Psoas muscle (tissue), 8 donors: Measurements from ENCODE around the gene TNPO2. TPM values are rescaled to one million over a fixed set of nuclear protein-coding genes. Genes with fewer than 3 reads are reported as not detected.

Experiments
- ATAC-seq, 4 donors: fragments of 200-7000 bp; cut with Tn5 transposase; one replicate each; pipeline ENCODE4 v1.9.1; 2020; ENCODE audit warnings: moderate library complexity in 3 of 4, mild to moderate bottlenecking in 2 of 4
- DNase-seq, 2 donors: peaks; one replicate each; pipeline ENCODE4 v3.0.0-alpha.2; 2020
- H3K27ac ChIP-seq: fragments of 200-600 bp; one replicate; pipeline ENCODE4 v1.8.0; 2022
- H3K27me3 ChIP-seq, 3 donors: fragments of 200-600 bp in 1 of 3; one replicate each; pipeline versions ENCODE4 v1.6.1 to v1.8.0; 2013 to 2022; ENCODE audit warnings: low read length in 2 of 3, mild to moderate bottlenecking in 2 of 3, moderate library complexity in 1 of 3; ENCODE audit not compliant: insufficient read depth in 3 of 3
- H3K36me3 ChIP-seq, 2 donors: fragments of 200-600 bp in 1 of 2; one replicate each; pipeline versions ENCODE4 v1.6.1 to v1.8.0; 2013 to 2022; ENCODE audit warnings: low read depth in 1 of 2, mild to moderate bottlenecking in 1 of 2, moderate library complexity in 1 of 2; ENCODE audit not compliant: insufficient read depth in 1 of 2
- H3K4me1 ChIP-seq: fragments of 200-600 bp; one replicate; pipeline ENCODE4 v1.8.0; 2022
- H3K4me3 ChIP-seq: fragments of 200-600 bp; one replicate; pipeline ENCODE4 v1.8.0; 2022; ENCODE audit warnings: mild to moderate bottlenecking
- H3K9me3 ChIP-seq: fragments of 200-600 bp; one replicate; pipeline ENCODE4 v1.8.0; 2022
- WGBS, 3 donors: extraction: QIAGEN DNeasy Blood & Tissue Kit; methylation state at CpG; one replicate each; pipeline versions ENCODE4 v1.1.6 to v1.1.7; 2013; 5-methylcytosine and 5-hydroxymethylcytosine counted together
- intact Hi-C, 2 donors: fragments of 100-400 bp; cut with DNase I; formaldehyde crosslinking; loops; one replicate each; pipeline versions ENCODE4 v1.11.0 to v1.14.2; 2022
- polyA plus RNA-seq, 3 donors: library from polyadenylated mRNA; stranded (reverse); fragments of 200-250 nt; gene quantifications; one replicate each; pipeline ENCODE4 v1.2.3, GENCODE V29; 2013
- total RNA-seq, 4 donors: library from RNA; stranded (reverse); fragmentation: NEBNext Ultra II Directional in 2 of 4; extraction: Animal tissue kit (Norgen Biotek cat#: 25700) in 2 of 4; gene quantifications; one replicate each; pipeline versions ENCODE4 v1.2.1 to v1.2.4, GENCODE V29; 2021 to 2023
- TF ChIP-seq, protein P1 (sequence below): fragments of 200-600 bp; IDR thresholded peaks from one replicate; pipeline ENCODE4 v1.8.0; 2022; ENCODE audit warnings: antibody characterized with exemption
- donor health status: healthy with polysubstance abuse.
- donor health status: DM: no; HTN: no; CAD: no; lungs with moderate emphysema.
- donor health status: Bipolar disorder and iron deficiency.
- donor health status: healthy.
- donor health status: DM: yes; HTN: yes; CAD: no.
- donor health status: DM: no; HTN: no; CAD: no.
- donor health status: DM: no; HTN: no; CAD: no.
- donor health status: DM: yes; HTN: yes; CAD: no.

Gene TNPO2
- total and polyA plus RNA-seq, 7 donors: 17.4 to 48.1 (median 31.2) TPM

GRCh38 chr19:12767666-12768065, 43.9 kb upstream of the TNPO2 start:
- intact Hi-C loops: loop anchor here in 1 of 2 donors (5.0 kb wide), 1 partner anchor 80 kb away; no protein-coding TSS in a partner anchor
- WGBS, 3 donors: 92 to 96% (median 94%) methylated on average over 15 of the region's 15 CpGs
- no peak for DNase-seq
- peaks cover 10% of the 10 kb centered on the region for H3K4me1 ChIP-seq
- no peak overlapping the region for H3K4me3 ChIP-seq
- peaks cover 0 to 63% of the 10 kb centered on the region in 2 donors for H3K36me3 ChIP-seq
- H3K9me3 ChIP-seq: no peaks in the 10 kb centered on the region
- no peak for ATAC-seq
- no peak overlapping the region for H3K27ac ChIP-seq
- no peaks in the 10 kb centered on the region for H3K27me3 ChIP-seq
- TF ChIP-seq, protein P1, sequence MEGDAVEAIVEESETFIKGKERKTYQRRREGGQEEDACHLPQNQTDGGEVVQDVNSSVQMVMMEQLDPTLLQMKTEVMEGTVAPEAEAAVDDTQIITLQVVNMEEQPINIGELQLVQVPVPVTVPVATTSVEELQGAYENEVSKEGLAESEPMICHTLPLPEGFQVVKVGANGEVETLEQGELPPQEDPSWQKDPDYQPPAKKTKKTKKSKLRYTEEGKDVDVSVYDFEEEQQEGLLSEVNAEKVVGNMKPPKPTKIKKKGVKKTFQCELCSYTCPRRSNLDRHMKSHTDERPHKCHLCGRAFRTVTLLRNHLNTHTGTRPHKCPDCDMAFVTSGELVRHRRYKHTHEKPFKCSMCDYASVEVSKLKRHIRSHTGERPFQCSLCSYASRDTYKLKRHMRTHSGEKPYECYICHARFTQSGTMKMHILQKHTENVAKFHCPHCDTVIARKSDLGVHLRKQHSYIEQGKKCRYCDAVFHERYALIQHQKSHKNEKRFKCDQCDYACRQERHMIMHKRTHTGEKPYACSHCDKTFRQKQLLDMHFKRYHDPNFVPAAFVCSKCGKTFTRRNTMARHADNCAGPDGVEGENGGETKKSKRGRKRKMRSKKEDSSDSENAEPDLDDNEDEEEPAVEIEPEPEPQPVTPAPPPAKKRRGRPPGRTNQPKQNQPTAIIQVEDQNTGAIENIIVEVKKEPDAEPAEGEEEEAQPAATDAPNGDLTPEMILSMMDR: no peak

GRCh38 chr19:12767150-12767549, 43.4 kb upstream of the TNPO2 start:
- intact Hi-C loops: loop anchor here in 1 of 2 donors (5.0 kb wide), 1 partner anchor 80 kb away; no protein-coding TSS in a partner anchor
- Histone ChIP-seq H3K27me3 (no peaks in the 10 kb centered on the region), H3K27ac (no peak overlapping the region), H3K4me1 (peaks cover 5% of the 10 kb centered on the region), H3K9me3 (no peaks in the 10 kb centered on the region), H3K4me3 (no peak overlapping the region), H3K36me3 (peaks cover 0 to 69% of the 10 kb centered on the region in 2 donors)
- 90 to 93% (median 91%) methylated on average over 11 of the region's 11 CpGs for WGBS, 3 donors
- no peak for DNase-seq
- TF ChIP-seq, protein P1: no peak
- ATAC-seq: no peak

- H3K4me3 ChIP-seq: peak overlapping the region; percentile 52
- intact Hi-C loops: loop anchor here in 1 of 2 donors (5.0 kb wide), 1 partner anchor 81 kb away; no protein-coding TSS in a partner anchor
- DNase-seq: peak; percentile 76 to 89
- peak overlapping the region; percentile 46 for H3K27ac ChIP-seq
- ATAC-seq: peak; percentile 71 to 86 (median 82)
- H3K36me3 ChIP-seq: peaks cover 0 to 71% of the 10 kb centered on the region in 2 donors
- no peaks in the 10 kb centered on the region for H3K4me1 ChIP-seq
- H3K9me3 ChIP-seq: no peaks in the 10 kb centered on the region
- H3K27me3 ChIP-seq: no peaks in the 10 kb centered on the region
- 34 to 60% (median 42%) methylated on average over 21 to 30 of the region's 30 CpGs for WGBS, 3 donors
- TF ChIP-seq, protein P1: peak; percentile 75
These were observed 42.4 kb upstream of the TNPO2 start for GRCh38 chr19:12766051-12766521.

DNA sequence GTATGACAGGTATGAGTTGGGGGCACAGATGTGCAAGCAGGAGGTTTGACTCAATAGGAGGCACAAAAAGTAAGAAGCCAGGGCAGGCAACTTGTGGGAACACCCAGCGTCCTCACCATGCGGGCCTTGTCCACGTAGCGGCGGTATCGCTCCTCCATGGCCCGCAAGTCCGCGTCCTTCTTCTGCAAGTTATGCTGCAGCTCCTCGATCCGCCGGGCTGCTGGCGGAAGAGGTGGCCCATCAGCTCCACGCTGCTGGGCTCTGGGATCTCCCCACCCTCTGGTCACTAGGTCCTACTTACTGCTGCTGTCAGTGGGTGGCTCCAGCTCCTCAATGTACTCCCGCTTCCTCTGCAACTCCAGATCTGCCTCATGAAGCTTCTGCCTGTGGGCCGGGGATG, 41.0 kb upstream of the TNPO2 start:
- Histone ChIP-seq H3K27me3 (no peaks in the 10 kb centered on the region), H3K9me3 (no peaks in the 10 kb centered on the region), H3K27ac (no peak overlapping the region), H3K4me1 (no peaks in the 10 kb centered on the region), H3K36me3 (peaks cover 0 to 63% of the 10 kb centered on the region in 2 donors), H3K4me3 (no peak overlapping the region)
- TF ChIP-seq, protein P1: no peak
- ATAC-seq: no peak
- DNase-seq: no peak
- 94 to 96% (median 95%) methylated on average over 16 of the region's 16 CpGs for WGBS, 3 donors
- intact Hi-C loops: loop anchor here (5.0 kb wide), 3 partner anchors 33 to 83 kb away; partner anchors contain the start of genes PRDX2 (in 1 of the 2) and THSD8 (in 1 of the 2)
